WTC11 (cell line): ENCODE data around the gene GBF1. TPM values are rescaled to one million over a fixed set of nuclear protein-coding genes. Genes with fewer than 3 reads are reported as not detected.

ENCODE experiments used
- ATAC-seq: fragments of 200-7000 bp; cut with Tn5 transposase; 2 replicates; pipeline ENCODE4 v1.10.0; 2021; ENCODE audit warnings: mild to moderate bottlenecking, moderate library complexity
- CTCF ChIA-PET: fragments of 300-600 bp; sonication (Branson Sonifier 250); formaldehyde crosslinking; loops from one replicate; lab custom pipeline; 2021; ENCODE audit warnings: antibody characterized with exemption; lab: Charles Lee
- POLR2A ChIA-PET: fragments of 350-600 bp; sonication (Branson Sonifier 250); formaldehyde crosslinking; loops from one replicate; lab custom pipeline; 2021; ENCODE audit warnings: antibody characterized with exemption; lab: Charles Lee
- DNase-seq: peaks from one replicate; pipeline ENCODE4 v3.0.0; 2021; ENCODE audit warnings: low spot score
- H3K27ac Mint-ChIP-seq: 2 replicates; pipeline ENCODE4 v1.8.0; 2021; ENCODE audit warnings: mixed read lengths
- H3K27me3 Mint-ChIP-seq: 2 replicates; pipeline ENCODE4 v1.8.0; 2021; ENCODE audit warnings: low read depth, mild to moderate bottlenecking, moderate library complexity, mixed read lengths
- H3K36me3 Mint-ChIP-seq: 2 replicates; pipeline ENCODE4 v1.8.0; 2021; ENCODE audit warnings: mixed read lengths
- H3K4me1 Mint-ChIP-seq: 2 replicates; pipeline ENCODE4 v1.8.0; 2022; ENCODE audit warnings: mixed read lengths
- H3K4me3 Mint-ChIP-seq: 2 replicates; pipeline ENCODE4 v1.8.0; 2021; ENCODE audit warnings: mild to moderate bottlenecking, moderate library complexity, mixed read lengths
- H3K9me3 Mint-ChIP-seq: 2 replicates; pipeline ENCODE4 v1.8.0; 2021; ENCODE audit warnings: mixed read lengths
- ATF1 ChIP-seq: sonication (generic); formaldehyde crosslinking; IDR thresholded peaks from 2 replicates; pipeline ENCODE4 v1.8.1; 2023; ENCODE audit warnings: mild to moderate bottlenecking, moderate library complexity, missing genetic modification reagents
- ATF3 ChIP-seq: sonication (generic); formaldehyde crosslinking; conservative IDR thresholded peaks from 2 replicates; pipeline ENCODE4 v1.8.1; 2022; ENCODE audit warnings: mild to moderate bottlenecking, missing genetic modification reagents
- CTCF ChIP-seq: fragments of 200-600 bp; IDR thresholded peaks from 2 replicates; pipeline ENCODE4 v1.8.0; 2022; ENCODE audit warnings: antibody characterized with exemption
- FOXP4 ChIP-seq: sonication (generic); formaldehyde crosslinking; IDR thresholded peaks from 2 replicates; pipeline ENCODE4 v1.8.0; 2022; ENCODE audit warnings: mild to moderate bottlenecking, missing genetic modification reagents
- MXD4 ChIP-seq: fragments of 250-450 bp; sonication (Bioruptor Pico); IDR thresholded peaks from 2 replicates; pipeline ENCODE4 v1.8.0; 2021; ENCODE audit warnings: mild to moderate bottlenecking, moderate library complexity, borderline replicate concordance
- OVOL2 ChIP-seq: fragments of 250-450 bp; sonication (Bioruptor Pico); IDR thresholded peaks from 2 replicates; pipeline ENCODE4 v1.9.0; 2021; ENCODE audit warnings: mild to moderate bottlenecking, borderline replicate concordance
- SOX15 ChIP-seq: fragments of 250-450 bp; sonication (Bioruptor Pico); IDR thresholded peaks from 2 replicates; pipeline ENCODE4 v1.9.0; 2021; ENCODE audit warnings: mild to moderate bottlenecking
- STAT6 ChIP-seq: sonication (generic); formaldehyde crosslinking; conservative IDR thresholded peaks from 2 replicates; pipeline ENCODE4 v1.8.1; 2023; ENCODE audit warnings: mild to moderate bottlenecking, low read depth, missing genetic modification reagents, moderate library complexity
- ZNF416 ChIP-seq: fragments of 250-450 bp; sonication (Bioruptor Pico); IDR thresholded peaks from 2 replicates; pipeline ENCODE4 v1.9.0; 2021; ENCODE audit warnings: mild to moderate bottlenecking, inconsistent platforms
- total RNA-seq: library from RNA; stranded (reverse); gene quantifications from 3 replicates; pipeline ENCODE4 v1.2.3, GENCODE V29; 2021
- TF ChIP-seq, protein P1 (sequence below): sonication (generic); formaldehyde crosslinking; IDR thresholded peaks from 2 replicates; pipeline ENCODE4 v1.8.1; 2022; ENCODE audit warnings: mild to moderate bottlenecking, missing genetic modification reagents, moderate library complexity, borderline replicate concordance
- TF ChIP-seq, protein P2 (sequence below): fragments of 250-450 bp; sonication (Bioruptor Pico); IDR thresholded peaks from 2 replicates; pipeline ENCODE4 v2.1.2; 2022; ENCODE audit warnings: mild to moderate bottlenecking, moderate library complexity
- TF ChIP-seq, protein P3 (sequence below): sonication (generic); formaldehyde crosslinking; IDR thresholded peaks from 2 replicates; pipeline ENCODE4 v1.8.1; 2023; ENCODE audit warnings: mild to moderate bottlenecking, missing genetic modification reagents

The GBF1 gene
- total RNA-seq, 1 experiment from 2014 or later, result 32.4 TPM

DNA sequence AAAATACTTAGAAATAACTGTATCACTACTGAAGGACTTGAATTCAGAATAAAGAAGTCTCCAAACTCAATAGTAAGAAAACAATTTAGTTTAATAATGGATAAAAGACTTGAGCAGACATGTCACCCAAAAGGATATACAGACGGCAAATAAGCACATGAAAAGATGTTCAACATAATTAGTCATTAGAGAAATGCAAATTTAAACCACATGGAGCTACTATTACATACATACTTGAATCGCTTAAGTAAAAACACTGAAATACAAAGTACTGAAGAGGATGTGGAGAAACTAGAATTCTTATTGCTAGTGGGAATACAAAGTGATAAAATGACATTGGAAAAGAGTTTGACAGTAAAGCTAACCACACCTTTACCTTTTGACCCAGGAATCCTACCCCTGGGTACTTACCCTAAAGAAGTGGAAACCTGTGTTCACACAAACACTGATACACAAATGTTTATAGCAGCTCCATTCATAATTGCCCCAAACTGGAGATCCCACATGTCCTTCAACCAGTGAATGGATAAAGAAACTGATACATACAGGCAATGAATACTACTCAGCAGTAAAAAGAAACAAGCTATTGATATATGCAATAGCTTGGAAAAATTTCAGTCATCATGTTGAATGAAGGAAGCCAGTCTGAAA lies 95.8 kb downstream of the GBF1 start:
- Mint-ChIP-seq H3K27me3 (peaks cover 90% of the 10 kb centered on the region), H3K27ac (no peak overlapping the region), H3K9me3 (no peaks in the 10 kb centered on the region), H3K4me1 (peaks cover 10% of the 10 kb centered on the region), H3K36me3 (peaks cover 14% of the 10 kb centered on the region), H3K4me3 (no peak overlapping the region)
- no peak for DNase-seq
- no peak for TF ChIP-seq OVOL2
- no peak for TF ChIP-seq MXD4 (CRISPR knock-in tag)
- TF ChIP-seq ZNF416 (CRISPR knock-in tag), result no peak
- no peak for TF ChIP-seq CTCF
- TF ChIP-seq STAT6 (CRISPR knock-in tag), result no peak
- no peak for TF ChIP-seq ATF3 (CRISPR knock-in tag)
- TF ChIP-seq, protein P1, sequence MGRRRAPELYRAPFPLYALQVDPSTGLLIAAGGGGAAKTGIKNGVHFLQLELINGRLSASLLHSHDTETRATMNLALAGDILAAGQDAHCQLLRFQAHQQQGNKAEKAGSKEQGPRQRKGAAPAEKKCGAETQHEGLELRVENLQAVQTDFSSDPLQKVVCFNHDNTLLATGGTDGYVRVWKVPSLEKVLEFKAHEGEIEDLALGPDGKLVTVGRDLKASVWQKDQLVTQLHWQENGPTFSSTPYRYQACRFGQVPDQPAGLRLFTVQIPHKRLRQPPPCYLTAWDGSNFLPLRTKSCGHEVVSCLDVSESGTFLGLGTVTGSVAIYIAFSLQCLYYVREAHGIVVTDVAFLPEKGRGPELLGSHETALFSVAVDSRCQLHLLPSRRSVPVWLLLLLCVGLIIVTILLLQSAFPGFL, result no peak
- TF ChIP-seq SOX15 (CRISPR knock-in tag), result no peak
- TF ChIP-seq, protein P2, sequence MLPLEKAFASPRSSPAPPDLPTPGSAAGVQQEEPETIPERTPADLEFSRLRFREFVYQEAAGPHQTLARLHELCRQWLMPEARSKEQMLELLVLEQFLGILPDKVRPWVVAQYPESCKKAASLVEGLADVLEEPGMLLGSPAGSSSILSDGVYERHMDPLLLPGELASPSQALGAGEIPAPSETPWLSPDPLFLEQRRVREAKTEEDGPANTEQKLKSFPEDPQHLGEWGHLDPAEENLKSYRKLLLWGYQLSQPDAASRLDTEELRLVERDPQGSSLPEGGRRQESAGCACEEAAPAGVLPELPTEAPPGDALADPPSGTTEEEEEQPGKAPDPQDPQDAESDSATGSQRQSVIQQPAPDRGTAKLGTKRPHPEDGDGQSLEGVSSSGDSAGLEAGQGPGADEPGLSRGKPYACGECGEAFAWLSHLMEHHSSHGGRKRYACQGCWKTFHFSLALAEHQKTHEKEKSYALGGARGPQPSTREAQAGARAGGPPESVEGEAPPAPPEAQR (CRISPR knock-in tag), result no peak
- TF ChIP-seq, protein P3, sequence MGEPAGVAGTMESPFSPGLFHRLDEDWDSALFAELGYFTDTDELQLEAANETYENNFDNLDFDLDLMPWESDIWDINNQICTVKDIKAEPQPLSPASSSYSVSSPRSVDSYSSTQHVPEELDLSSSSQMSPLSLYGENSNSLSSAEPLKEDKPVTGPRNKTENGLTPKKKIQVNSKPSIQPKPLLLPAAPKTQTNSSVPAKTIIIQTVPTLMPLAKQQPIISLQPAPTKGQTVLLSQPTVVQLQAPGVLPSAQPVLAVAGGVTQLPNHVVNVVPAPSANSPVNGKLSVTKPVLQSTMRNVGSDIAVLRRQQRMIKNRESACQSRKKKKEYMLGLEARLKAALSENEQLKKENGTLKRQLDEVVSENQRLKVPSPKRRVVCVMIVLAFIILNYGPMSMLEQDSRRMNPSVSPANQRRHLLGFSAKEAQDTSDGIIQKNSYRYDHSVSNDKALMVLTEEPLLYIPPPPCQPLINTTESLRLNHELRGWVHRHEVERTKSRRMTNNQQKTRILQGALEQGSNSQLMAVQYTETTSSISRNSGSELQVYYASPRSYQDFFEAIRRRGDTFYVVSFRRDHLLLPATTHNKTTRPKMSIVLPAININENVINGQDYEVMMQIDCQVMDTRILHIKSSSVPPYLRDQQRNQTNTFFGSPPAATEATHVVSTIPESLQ (CRISPR knock-in tag), result no peak
- TF ChIP-seq FOXP4 (CRISPR knock-in tag), result no peak
- TF ChIP-seq ATF1 (CRISPR knock-in tag), result no peak
- CTCF ChIA-PET, result interaction anchor here (2.8 to 20.2 kb wide), 2 partner anchors 11 to 109 kb away, joined by 31 to 906 read pairs; partner anchors contain the start of genes ELOVL3 and PITX3
- no peak for ATAC-seq
- POLR2A ChIA-PET, result no interaction called here
